Lower lobe of right lung (tissue), 2 donors: ENCODE measurements around the gene SMIM32. TPM values are rescaled to one million over a fixed set of nuclear protein-coding genes. Genes with fewer than 3 reads are reported as not detected.

Experiments used
- ATAC-seq, 2 donors: fragments of 200-7000 bp; cut with Tn5 transposase; one replicate each; pipeline ENCODE4 v1.9.1; 2020 to 2022; ENCODE audit warnings: mild to moderate bottlenecking in 2 of 2, moderate library complexity in 2 of 2
- DNase-seq: peaks from one replicate; pipeline ENCODE4 v3.0.0-alpha.2; 2020
- H3K27ac ChIP-seq: fragments of 200-600 bp; one replicate; pipeline ENCODE4 v1.8.0; 2022
- H3K27me3 ChIP-seq: fragments of 200-600 bp; one replicate; pipeline ENCODE4 v1.8.0; 2022; ENCODE audit warnings: low read depth
- H3K36me3 ChIP-seq: fragments of 200-600 bp; one replicate; pipeline ENCODE4 v1.8.0; 2022; ENCODE audit warnings: mild to moderate bottlenecking
- H3K4me1 ChIP-seq: fragments of 200-600 bp; one replicate; pipeline ENCODE4 v1.8.0; 2022
- H3K4me3 ChIP-seq: fragments of 200-600 bp; one replicate; pipeline ENCODE4 v1.8.0; 2022; ENCODE audit warnings: mild to moderate bottlenecking
- H3K9me3 ChIP-seq: fragments of 200-600 bp; one replicate; pipeline ENCODE4 v1.8.0; 2022
- CTCF ChIP-seq: fragments of 200-600 bp; IDR thresholded peaks from one replicate; pipeline ENCODE4 v1.8.0; 2022; ENCODE audit warnings: antibody characterized with exemption, mild to moderate bottlenecking
- intact Hi-C: fragments of 100-400 bp; cut with DNase I; formaldehyde crosslinking; loops from one replicate; pipeline ENCODE4 v1.11.0; 2022
- total RNA-seq: library from RNA; stranded (reverse); fragmentation: NEBNext Ultra II Directional; extraction: Animal tissue kit (Norgen Biotek cat#: 25700); gene quantifications from one replicate; pipeline ENCODE4 v1.2.1, GENCODE V29; 2021
- donor health status: DM: no; HTN: yes; CAD: no; lungs with severe emphysema.

The SMIM32 gene
- total RNA-seq, 1 donor from 2014 or later = not detected

- no peak for ATAC-seq
- no peak for TF ChIP-seq CTCF
These were observed 46.8 kb downstream of the SMIM32 start for GRCh38 chr5:136146201-136146600.

GRCh38 chr5:136145030-136145429, 47.9 kb downstream of the SMIM32 start:
- ATAC-seq (no peak), DNase-seq (no peak)
- Histone ChIP-seq H3K27me3 (no peaks in the 10 kb centered on the region), H3K4me3 (no peak overlapping the region), H3K36me3 (no peaks in the 10 kb centered on the region), H3K9me3 (no peaks in the 10 kb centered on the region), H3K4me1 (peaks cover 39% of the 10 kb centered on the region), H3K27ac (no peak overlapping the region)
- no peak for TF ChIP-seq CTCF
- intact Hi-C loops = no loop called here

More at GRCh38 chr5:136146201-136146600, 46.8 kb downstream of the SMIM32 start:
- Histone ChIP-seq H3K4me3 (no peak overlapping the region), H3K4me1 (peaks cover 41% of the 10 kb centered on the region), H3K27me3 (no peaks in the 10 kb centered on the region), H3K9me3 (no peaks in the 10 kb centered on the region), H3K27ac (no peak overlapping the region), H3K36me3 (no peaks in the 10 kb centered on the region)
- intact Hi-C loops = no loop called here
- no peak for DNase-seq

GRCh38 chr5:136143763-136144162, 49.2 kb downstream of the SMIM32 start:
- Histone ChIP-seq H3K4me1 (peaks cover 30% of the 10 kb centered on the region), H3K9me3 (no peaks in the 10 kb centered on the region), H3K27ac (no peak overlapping the region), H3K27me3 (no peaks in the 10 kb centered on the region), H3K4me3 (no peak overlapping the region), H3K36me3 (no peaks in the 10 kb centered on the region)
- DNase-seq (no peak), ATAC-seq (no peak)
- TF ChIP-seq CTCF = no peak
- intact Hi-C loops = no loop called here

GRCh38 chr5:136143312-136143711, 49.6 kb downstream of the SMIM32 start:
- peaks cover 30% of the 10 kb centered on the region for H3K4me1 ChIP-seq
- no peaks in the 10 kb centered on the region for H3K9me3 ChIP-seq
- intact Hi-C loops = no loop called here
- H3K27me3 ChIP-seq = no peaks in the 10 kb centered on the region
- TF ChIP-seq CTCF = no peak
- no peak overlapping the region for H3K4me3 ChIP-seq
- no peak for DNase-seq
- H3K36me3 ChIP-seq = no peaks in the 10 kb centered on the region
- no peak for ATAC-seq
- H3K27ac ChIP-seq = no peak overlapping the region

GRCh38 chr5:136141561-136141960, 51.4 kb downstream of the SMIM32 start:
- TF ChIP-seq CTCF = no peak
- no peaks in the 10 kb centered on the region for H3K9me3 ChIP-seq
- H3K27ac ChIP-seq = no peak overlapping the region
- H3K4me3 ChIP-seq = no peak overlapping the region
- no peaks in the 10 kb centered on the region for H3K36me3 ChIP-seq
- H3K4me1 ChIP-seq = peaks cover 32% of the 10 kb centered on the region
- DNase-seq (no peak), ATAC-seq (no peak)
- no peaks in the 10 kb centered on the region for H3K27me3 ChIP-seq
- intact Hi-C loops = no loop called here

Other genes starting within 250 kb of the SMIM32 start
- not detected for gene LECT2, start 238.2 kb downstream of the SMIM32 start, total RNA-seq
- 140 TPM for gene TGFBI, start 164.2 kb downstream of the SMIM32 start, total RNA-seq
- gene SMAD5, start 60.3 kb downstream of the SMIM32 start, total RNA-seq = 61.9 TPM
- gene TRPC7, start 172.4 kb upstream of the SMIM32 start, total RNA-seq = not detected